ENCODE measurements around the gene TRDMT1. TPM values are rescaled to one million over a fixed set of nuclear protein-coding genes. Genes with fewer than 3 reads are reported as not detected.
A peak's percentile ranks its signal among the peaks of the same experiment; 100 is the strongest.

The TRDMT1 gene
- polyA plus RNA-seq, 1 donor (not counting 4 experiments of a cell fraction or from before 2014, with no cell fraction given), result 6.6 TPM

- H3K9ac ChIP-seq (ENCODE audit: control insufficient read depth, extremely low read depth, insufficient read depth, low read length), result no peak overlapping the region
- no peak for DNase-seq (ENCODE audit: low read depth, low spot score)
- dilution Hi-C loops (cut with MboI; ENCODE audit: extremely low pct_ligation_motif_present, low sequenced_read_pairs), result no loop called here
Measured at GRCh38 chr10:17213646-17214349, 12.3 kb upstream of the TRDMT1 start.

GRCh38 chr10:17212802-17213221 lies 11.3 kb upstream of the TRDMT1 start:
- Histone ChIP-seq H3K9me1 (ENCODE audit: control insufficient read depth, extremely low read depth, insufficient read depth, low read length) (no peaks in the 10 kb centered on the region), H3K9ac (ENCODE audit: control insufficient read depth, extremely low read depth, insufficient read depth, low read length) (no peak overlapping the region), H2AFZ (ENCODE audit: control insufficient read depth, low read length) (no peak overlapping the region), H3K9me3 (ENCODE audit: control insufficient read depth, low read depth, low read length) (no peaks in the 10 kb centered on the region), H3K27ac (ENCODE audit: control insufficient read depth, insufficient read depth, low read length) (no peak overlapping the region), H3K36me3 (ENCODE audit: control insufficient read depth in 2 of 2, extremely low read depth in 1 of 2, insufficient read depth in 2 of 2, low read length in 2 of 2) (no peaks in the 10 kb centered on the region), H3K79me2 (ENCODE audit: control insufficient read depth, insufficient read depth, low read length) (no peaks in the 10 kb centered on the region), H3K4me2 (ENCODE audit: control insufficient read depth, extremely low read depth, insufficient read depth, low read depth, low read length) (no peak overlapping the region), H3K4me3 (ENCODE audit: control insufficient read depth in 2 of 3, extremely low read depth in 1 of 3, insufficient read depth in 2 of 3, low read depth in 1 of 3, low read length in 3 of 3) (no peak overlapping the region), H3K4me1 (ENCODE audit: control insufficient read depth, extremely low read depth, insufficient read depth, low read length) (peaks cover 43% of the 10 kb centered on the region), H4K20me1 (ENCODE audit: control insufficient read depth, extremely low read depth, insufficient read depth, low read length) (no peaks in the 10 kb centered on the region), H3K27me3 (ENCODE audit: control insufficient read depth, extremely low read depth, insufficient read depth, low read length) (no peaks in the 10 kb centered on the region)
- no peak for TF ChIP-seq EZH2 (IDR thresholded peaks at IDR 0.05; ENCODE audit: low read length)
- dilution Hi-C loops (cut with MboI; ENCODE audit: extremely low pct_ligation_motif_present, low sequenced_read_pairs), result no loop called here
- FAIRE-seq (peak; percentile 29), DNase-seq (ENCODE audit: low read depth, low spot score) (no peak)

More at GRCh38 chr10:17213646-17214349, 12.3 kb upstream of the TRDMT1 start:
- no peaks in the 10 kb centered on the region for H3K9me3 ChIP-seq (ENCODE audit: control insufficient read depth, low read depth, low read length)
- H3K27ac ChIP-seq (ENCODE audit: control insufficient read depth, insufficient read depth, low read length), result no peak overlapping the region
- no peaks in the 10 kb centered on the region for H4K20me1 ChIP-seq (ENCODE audit: control insufficient read depth, extremely low read depth, insufficient read depth, low read length)
- no peaks in the 10 kb centered on the region for H3K9me1 ChIP-seq (ENCODE audit: control insufficient read depth, extremely low read depth, insufficient read depth, low read length)
- H3K36me3 ChIP-seq (ENCODE audit: control insufficient read depth in 2 of 2, extremely low read depth in 1 of 2, insufficient read depth in 2 of 2, low read length in 2 of 2), result no peaks in the 10 kb centered on the region
- no peak overlapping the region for H2AFZ ChIP-seq (ENCODE audit: control insufficient read depth, low read length)
- no peaks in the 10 kb centered on the region for H3K27me3 ChIP-seq (ENCODE audit: control insufficient read depth, extremely low read depth, insufficient read depth, low read length)
- H3K4me2 ChIP-seq (ENCODE audit: control insufficient read depth, extremely low read depth, insufficient read depth, low read depth, low read length), result peak overlapping the region; percentile 13
- peak; percentile 55 for FAIRE-seq
- no peak overlapping the region for H3K4me3 ChIP-seq (ENCODE audit: control insufficient read depth in 2 of 3, extremely low read depth in 1 of 3, insufficient read depth in 2 of 3, low read depth in 1 of 3, low read length in 3 of 3)
- no peaks in the 10 kb centered on the region for H3K79me2 ChIP-seq (ENCODE audit: control insufficient read depth, insufficient read depth, low read length)
- H3K4me1 ChIP-seq (ENCODE audit: control insufficient read depth, extremely low read depth, insufficient read depth, low read length), result peaks cover 49% of the 10 kb centered on the region
- TF ChIP-seq CTCF (optimal IDR thresholded peaks at IDR 0.05 in 1 of 3, IDR thresholded peaks at IDR 0.05 in 1 of 3, conservative IDR thresholded peaks at IDR 0.05 in 1 of 3; ENCODE audit: extremely low read depth in 1 of 3, insufficient read depth in 2 of 3, low read length in 3 of 3), result no peak
- no peak for TF ChIP-seq EZH2 (IDR thresholded peaks at IDR 0.05; ENCODE audit: low read length)

Data from keratinocyte (primary cell).